Tibial nerve (tissue), 4 donors: ENCODE results near the gene SNAPC2.

Source experiments
- CTCF ChIP-seq, 5 experiments: fragments of 200-600 bp in 3 of 5; fragments of 450-650 bp in 2 of 5; sonication (generic) in 3 of 5; IDR thresholded peaks; one replicate each; pipeline ENCODE4 v1.5.1; 2016 to 2019; ENCODE audit warnings: antibody characterized with exemption in 5 of 5, mild to moderate bottlenecking in 3 of 5, moderate library complexity in 2 of 5
- EP300 ChIP-seq, 2 donors: sonication (generic); formaldehyde crosslinking; IDR thresholded peaks; one replicate each; pipeline ENCODE4 v1.6.1; 2017; ENCODE audit warnings: antibody characterized with exemption in 2 of 2, mild to moderate bottlenecking in 1 of 2
- POLR2A ChIP-seq, 2 donors: fragments of 450-650 bp; IDR thresholded peaks; one replicate each; pipeline ENCODE4 v1.6.1; 2017; ENCODE audit warnings: antibody characterized with exemption in 2 of 2, mild to moderate bottlenecking in 2 of 2, moderate library complexity in 2 of 2

GRCh38 chr19:7932276-7932929 lies 12.3 kb downstream of the SNAPC2 start:
- TF ChIP-seq POLR2A (IDR thresholded peaks at IDR 0.05) (no peak), CTCF (IDR thresholded peaks at IDR 0.05) (no peak), EP300 (IDR thresholded peaks at IDR 0.05) (no peak)
